Hepatocyte (in vitro differentiated cells): ENCODE data around the gene CD37.

Experiments
- EZH2 ChIP-seq: fragments of 200-600 bp; sonication (generic); IDR thresholded peaks from 2 replicates; pipeline ENCODE4 v1.6.1; 2016; ENCODE audit warnings: antibody characterized with exemption, mild to moderate bottlenecking, borderline replicate concordance
- EZH2phosphoT487 ChIP-seq: fragments of 200-600 bp; sonication (generic); IDR thresholded peaks from one replicate; pipeline ENCODE4 v1.6.1; 2018; ENCODE audit warnings: antibody characterized with exemption, mild to moderate bottlenecking, low read depth, moderate library complexity; ENCODE audit not compliant: unreplicated experiment, severe bottlenecking
- TF ChIP-seq, protein P1 (sequence below): fragments of 200-600 bp; sonication (generic); IDR thresholded peaks from 2 replicates; pipeline ENCODE4 v1.5.1; 2016; ENCODE audit warnings: antibody characterized with exemption, mild to moderate bottlenecking; ENCODE audit not compliant: poor library complexity

DNA sequence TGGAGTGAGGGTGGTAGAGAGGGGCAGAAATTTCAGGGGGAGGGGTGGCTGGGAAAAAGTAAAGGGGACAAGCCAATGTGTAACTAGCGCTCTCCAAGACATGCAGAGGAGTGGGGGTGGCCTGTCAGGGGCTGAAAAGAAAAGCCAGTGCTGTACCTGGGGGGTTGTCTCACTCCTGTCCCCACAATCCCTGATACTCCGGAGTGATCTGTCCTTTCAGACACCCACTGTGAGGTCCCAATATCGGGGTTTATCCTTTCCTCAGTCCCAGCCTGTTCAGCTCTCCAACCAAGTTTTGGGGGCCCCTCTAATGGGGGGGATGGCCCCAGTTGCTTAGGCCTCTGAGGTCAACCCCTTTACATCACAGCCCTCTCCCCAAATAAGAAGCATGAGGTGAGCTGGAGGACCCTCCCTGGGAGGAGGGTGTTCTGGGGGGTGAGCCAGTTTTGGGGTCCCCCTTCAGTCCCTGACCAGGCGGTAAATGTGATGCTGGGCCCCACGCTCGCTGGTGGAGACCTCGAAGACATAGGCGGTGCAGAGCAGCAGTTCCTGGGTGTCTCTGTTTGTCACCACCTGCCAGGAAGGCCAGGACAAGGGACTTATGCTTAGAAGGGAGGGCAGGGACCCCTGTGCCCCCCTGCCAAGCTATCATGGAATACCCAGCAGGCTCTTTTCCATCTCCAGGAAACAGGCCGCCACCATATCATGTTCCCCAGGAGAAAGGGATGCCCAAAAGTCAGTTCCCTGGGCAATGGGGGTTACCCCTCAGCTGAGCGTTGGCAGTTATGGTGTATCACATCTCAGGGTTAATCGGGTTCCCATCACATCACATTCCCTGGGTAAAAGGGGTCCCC is 5.9 kb downstream of the CD37 start:
- TF ChIP-seq, protein P1, sequence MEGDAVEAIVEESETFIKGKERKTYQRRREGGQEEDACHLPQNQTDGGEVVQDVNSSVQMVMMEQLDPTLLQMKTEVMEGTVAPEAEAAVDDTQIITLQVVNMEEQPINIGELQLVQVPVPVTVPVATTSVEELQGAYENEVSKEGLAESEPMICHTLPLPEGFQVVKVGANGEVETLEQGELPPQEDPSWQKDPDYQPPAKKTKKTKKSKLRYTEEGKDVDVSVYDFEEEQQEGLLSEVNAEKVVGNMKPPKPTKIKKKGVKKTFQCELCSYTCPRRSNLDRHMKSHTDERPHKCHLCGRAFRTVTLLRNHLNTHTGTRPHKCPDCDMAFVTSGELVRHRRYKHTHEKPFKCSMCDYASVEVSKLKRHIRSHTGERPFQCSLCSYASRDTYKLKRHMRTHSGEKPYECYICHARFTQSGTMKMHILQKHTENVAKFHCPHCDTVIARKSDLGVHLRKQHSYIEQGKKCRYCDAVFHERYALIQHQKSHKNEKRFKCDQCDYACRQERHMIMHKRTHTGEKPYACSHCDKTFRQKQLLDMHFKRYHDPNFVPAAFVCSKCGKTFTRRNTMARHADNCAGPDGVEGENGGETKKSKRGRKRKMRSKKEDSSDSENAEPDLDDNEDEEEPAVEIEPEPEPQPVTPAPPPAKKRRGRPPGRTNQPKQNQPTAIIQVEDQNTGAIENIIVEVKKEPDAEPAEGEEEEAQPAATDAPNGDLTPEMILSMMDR: no peak
- no peak for TF ChIP-seq EZH2
- no peak for TF ChIP-seq EZH2phosphoT487
